ENCODE data around the gene PFKP. TPM values are rescaled to one million over a fixed set of nuclear protein-coding genes. Genes with fewer than 3 reads are reported as not detected.

Gene PFKP
- total RNA-seq, 1 donor from 2014 or later, result 52.3 TPM

DNA sequence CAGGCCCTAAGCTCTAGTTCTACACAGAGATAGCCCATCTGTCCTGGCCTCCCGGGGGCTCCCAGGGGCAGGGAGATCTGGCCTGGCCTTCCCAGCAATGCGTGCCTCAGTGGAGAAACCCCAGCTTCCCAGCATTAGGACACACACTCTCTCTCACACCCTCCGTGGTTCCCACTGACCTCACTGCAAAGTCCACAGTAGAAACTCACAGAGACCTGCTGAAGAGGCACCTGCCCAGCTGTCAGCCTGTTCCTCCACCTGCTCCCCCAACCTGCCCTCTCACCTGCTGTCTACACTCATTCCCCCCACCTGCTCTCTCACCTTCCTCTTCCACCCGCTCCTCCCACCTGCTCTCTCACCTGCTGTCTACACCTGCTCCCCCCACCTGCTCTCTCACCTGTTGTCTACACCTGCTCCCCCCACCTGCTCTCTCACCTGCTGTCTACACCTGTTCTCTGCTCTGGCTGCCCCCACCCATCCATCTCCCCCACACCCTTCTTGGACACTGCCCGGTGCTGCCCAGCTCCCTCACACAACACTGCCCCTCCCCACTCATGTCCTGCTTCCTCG is 21.1 kb upstream of the PFKP start:
- TF ChIP-seq, protein P1, sequence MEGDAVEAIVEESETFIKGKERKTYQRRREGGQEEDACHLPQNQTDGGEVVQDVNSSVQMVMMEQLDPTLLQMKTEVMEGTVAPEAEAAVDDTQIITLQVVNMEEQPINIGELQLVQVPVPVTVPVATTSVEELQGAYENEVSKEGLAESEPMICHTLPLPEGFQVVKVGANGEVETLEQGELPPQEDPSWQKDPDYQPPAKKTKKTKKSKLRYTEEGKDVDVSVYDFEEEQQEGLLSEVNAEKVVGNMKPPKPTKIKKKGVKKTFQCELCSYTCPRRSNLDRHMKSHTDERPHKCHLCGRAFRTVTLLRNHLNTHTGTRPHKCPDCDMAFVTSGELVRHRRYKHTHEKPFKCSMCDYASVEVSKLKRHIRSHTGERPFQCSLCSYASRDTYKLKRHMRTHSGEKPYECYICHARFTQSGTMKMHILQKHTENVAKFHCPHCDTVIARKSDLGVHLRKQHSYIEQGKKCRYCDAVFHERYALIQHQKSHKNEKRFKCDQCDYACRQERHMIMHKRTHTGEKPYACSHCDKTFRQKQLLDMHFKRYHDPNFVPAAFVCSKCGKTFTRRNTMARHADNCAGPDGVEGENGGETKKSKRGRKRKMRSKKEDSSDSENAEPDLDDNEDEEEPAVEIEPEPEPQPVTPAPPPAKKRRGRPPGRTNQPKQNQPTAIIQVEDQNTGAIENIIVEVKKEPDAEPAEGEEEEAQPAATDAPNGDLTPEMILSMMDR (IDR thresholded peaks at IDR 0.05; ENCODE audit: unreplicated experiment), result no peak
- H3K4me1 Mint-ChIP-seq (ENCODE audit: unreplicated experiment), result no peaks in the 10 kb centered on the region
- H3K36me3 Mint-ChIP-seq (ENCODE audit: low read depth, unreplicated experiment), result peaks cover 3% of the 10 kb centered on the region
- H3K4me3 Mint-ChIP-seq (ENCODE audit: unreplicated experiment), result no peak overlapping the region
- peaks cover 4% of the 10 kb centered on the region for H3K27me3 Mint-ChIP-seq (ENCODE audit: unreplicated experiment)
- no peak for DNase-seq (ENCODE audit: low spot score)
- H3K9me3 Mint-ChIP-seq (ENCODE audit: unreplicated experiment), result peaks cover under 1% of the 10 kb centered on the region
- no peak overlapping the region for H3K27ac Mint-ChIP-seq (ENCODE audit: unreplicated experiment)

DNA sequence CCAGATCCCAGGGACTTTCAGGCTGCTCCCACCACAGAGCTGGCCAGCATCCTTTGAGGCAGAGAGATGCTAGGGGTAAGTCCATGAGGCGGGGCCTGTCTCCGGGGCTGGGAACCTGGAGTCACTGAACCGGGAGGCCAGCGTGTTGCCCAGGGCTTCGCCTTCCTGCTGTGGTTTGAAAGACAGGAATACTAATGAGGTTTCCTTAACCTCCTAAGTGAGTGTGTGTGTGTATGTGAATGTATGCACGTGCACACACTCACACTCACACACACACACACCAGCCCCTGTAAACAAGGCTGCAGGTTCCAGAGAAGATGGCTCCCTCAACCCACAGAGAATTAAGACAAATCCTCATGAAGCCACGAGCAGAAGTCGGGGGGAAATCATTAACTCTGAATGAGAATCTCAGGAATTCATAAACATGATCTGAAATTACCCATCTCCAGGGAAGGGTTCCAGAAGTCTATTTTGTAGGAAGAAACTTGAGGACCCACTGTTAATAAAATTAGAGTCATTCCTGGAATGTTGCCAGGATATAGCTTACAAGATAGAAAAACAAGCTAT is 20.3 kb upstream of the PFKP start:
- no peaks in the 10 kb centered on the region for H3K4me1 Mint-ChIP-seq (ENCODE audit: unreplicated experiment)
- H3K27ac Mint-ChIP-seq (ENCODE audit: unreplicated experiment), result no peak overlapping the region
- no peak for DNase-seq (ENCODE audit: low spot score)
- no peak overlapping the region for H3K4me3 Mint-ChIP-seq (ENCODE audit: unreplicated experiment)
- H3K36me3 Mint-ChIP-seq (ENCODE audit: low read depth, unreplicated experiment), result no peaks in the 10 kb centered on the region
- peaks cover 4% of the 10 kb centered on the region for H3K27me3 Mint-ChIP-seq (ENCODE audit: unreplicated experiment)
- H3K9me3 Mint-ChIP-seq (ENCODE audit: unreplicated experiment), result no peaks in the 10 kb centered on the region
- TF ChIP-seq, protein P1 (IDR thresholded peaks at IDR 0.05; ENCODE audit: unreplicated experiment), result no peak

DNA sequence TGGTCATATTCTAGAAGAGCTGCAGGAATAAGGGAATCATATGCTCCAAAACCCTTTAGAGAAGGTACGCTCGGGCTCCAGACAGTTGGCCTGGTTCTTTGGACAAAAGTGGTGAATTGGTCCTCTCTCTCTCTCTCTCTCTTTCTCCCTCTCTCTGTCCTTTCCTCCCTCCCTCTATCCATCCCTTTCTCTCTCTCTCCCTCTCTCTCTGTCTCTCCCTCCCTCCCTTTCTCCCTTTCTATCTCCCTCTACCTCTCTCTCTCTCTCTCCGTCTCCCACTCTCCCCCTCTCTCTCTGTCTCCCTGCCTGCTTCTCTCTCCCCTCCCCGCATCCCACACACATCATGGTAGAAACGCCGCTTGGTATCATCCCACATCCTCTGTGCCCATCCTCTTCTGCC is 19.8 kb upstream of the PFKP start:
- no peaks in the 10 kb centered on the region for H3K9me3 Mint-ChIP-seq (ENCODE audit: unreplicated experiment)
- TF ChIP-seq, protein P1 (IDR thresholded peaks at IDR 0.05; ENCODE audit: unreplicated experiment), result no peak
- H3K36me3 Mint-ChIP-seq (ENCODE audit: low read depth, unreplicated experiment), result no peaks in the 10 kb centered on the region
- no peaks in the 10 kb centered on the region for H3K4me1 Mint-ChIP-seq (ENCODE audit: unreplicated experiment)
- H3K27me3 Mint-ChIP-seq (ENCODE audit: unreplicated experiment), result peaks cover 4% of the 10 kb centered on the region
- H3K4me3 Mint-ChIP-seq (ENCODE audit: unreplicated experiment), result no peak overlapping the region
- DNase-seq (ENCODE audit: low spot score), result no peak
- no peak overlapping the region for H3K27ac Mint-ChIP-seq (ENCODE audit: unreplicated experiment)

DNA sequence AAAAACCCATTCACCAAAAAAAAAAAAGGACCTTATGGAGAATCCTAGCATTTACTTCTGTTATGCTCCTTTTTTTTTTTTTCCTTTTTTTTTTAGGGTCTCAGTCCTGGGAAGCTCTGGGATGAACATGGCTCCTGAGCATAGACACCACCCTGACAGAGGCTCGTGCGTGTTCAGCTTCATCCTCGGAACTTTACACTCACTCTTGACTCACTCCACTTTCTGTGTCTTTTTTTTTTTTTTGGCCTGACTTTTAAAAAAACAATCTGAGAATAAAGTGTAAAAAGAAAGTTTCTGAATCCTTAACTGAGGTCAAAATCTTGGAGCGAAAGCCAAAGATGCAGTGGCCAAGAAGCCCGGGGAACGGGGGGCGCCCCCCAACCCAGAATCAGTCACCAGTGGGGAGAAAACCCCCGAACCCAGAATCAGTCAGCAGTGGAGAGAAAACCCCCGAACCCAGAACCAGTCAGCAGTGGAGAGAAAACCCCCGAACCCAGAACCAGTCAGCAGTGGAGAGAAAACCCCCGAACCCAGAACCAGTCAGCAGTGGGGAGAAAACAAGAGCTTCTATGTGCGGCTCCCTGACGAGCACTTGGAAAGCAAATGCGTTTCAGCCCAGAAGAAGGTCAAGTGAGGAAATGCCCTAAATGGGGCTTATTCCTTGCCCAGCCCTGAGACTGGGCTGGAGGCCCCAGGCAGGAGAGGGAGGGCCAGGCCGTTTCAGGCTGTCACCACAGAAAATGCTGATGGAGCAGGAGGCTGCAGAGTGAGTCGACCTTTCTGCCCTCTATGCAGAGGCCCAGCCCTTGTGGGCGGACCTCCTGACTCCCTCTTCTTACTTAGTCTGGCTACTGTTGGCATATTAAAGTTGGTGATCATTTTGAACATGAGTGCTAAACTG is 19.0 kb upstream of the PFKP start:
- no peak for DNase-seq (ENCODE audit: low spot score)
- TF ChIP-seq, protein P1 (IDR thresholded peaks at IDR 0.05; ENCODE audit: unreplicated experiment), result no peak
- Mint-ChIP-seq H3K27ac (ENCODE audit: unreplicated experiment) (no peak overlapping the region), H3K4me1 (ENCODE audit: unreplicated experiment) (no peaks in the 10 kb centered on the region), H3K4me3 (ENCODE audit: unreplicated experiment) (no peak overlapping the region), H3K36me3 (ENCODE audit: low read depth, unreplicated experiment) (no peaks in the 10 kb centered on the region), H3K9me3 (ENCODE audit: unreplicated experiment) (no peaks in the 10 kb centered on the region), H3K27me3 (ENCODE audit: unreplicated experiment) (peaks cover 4% of the 10 kb centered on the region)

DNA sequence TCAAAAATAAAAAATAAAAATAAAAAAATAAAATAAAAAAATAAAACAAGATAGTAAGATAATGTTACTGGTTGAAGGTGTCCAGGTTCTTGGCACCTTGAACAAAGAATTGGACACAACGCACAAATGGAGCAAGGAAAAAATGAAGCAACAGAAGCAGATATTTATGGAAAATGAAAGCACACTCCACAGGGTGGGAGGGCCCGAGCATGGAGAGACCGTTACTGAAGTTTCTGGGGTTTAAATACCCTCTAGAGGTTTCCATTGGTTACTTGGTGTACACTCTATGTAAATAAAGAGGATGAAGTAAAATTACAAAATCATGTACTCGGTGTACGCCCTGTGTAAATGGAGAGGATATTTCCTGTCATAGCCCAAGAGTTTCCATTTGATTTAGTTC is 15.7 kb upstream of the PFKP start:
- no peak for DNase-seq (ENCODE audit: low spot score)
- Mint-ChIP-seq H3K4me1 (ENCODE audit: unreplicated experiment) (peaks cover 11% of the 10 kb centered on the region), H3K27me3 (ENCODE audit: unreplicated experiment) (peaks cover 6% of the 10 kb centered on the region), H3K36me3 (ENCODE audit: low read depth, unreplicated experiment) (peaks cover 8% of the 10 kb centered on the region), H3K4me3 (ENCODE audit: unreplicated experiment) (no peak overlapping the region), H3K9me3 (ENCODE audit: unreplicated experiment) (no peaks in the 10 kb centered on the region), H3K27ac (ENCODE audit: unreplicated experiment) (no peak overlapping the region)
- TF ChIP-seq, protein P1 (IDR thresholded peaks at IDR 0.05; ENCODE audit: unreplicated experiment), result no peak

All from endothelial cell (in vitro differentiated cells).